NT2/D1 (cell line): ENCODE data around the gene ASIC1.
A peak's percentile ranks its signal among the peaks of the same experiment; 100 is the strongest.

Experiments used
- DNase-seq: peaks from one replicate; pipeline ENCODE4 v3.0.0-alpha.2; 2011; ENCODE audit warnings: low read depth, low spot score
- H3K27me3 ChIP-seq: 2 replicates; pipeline ENCODE4 v1.6.0; 2011; ENCODE audit warnings: mild to moderate bottlenecking; ENCODE audit not compliant: insufficient read length, insufficient read depth
- H3K36me3 ChIP-seq: 2 replicates; pipeline ENCODE4 v1.6.1; 2011; ENCODE audit warnings: mild to moderate bottlenecking, low read length, mixed read lengths; ENCODE audit not compliant: insufficient read depth, insufficient read length
- H3K4me1 ChIP-seq: 2 replicates; pipeline ENCODE4 v1.5.1; 2011; ENCODE audit not compliant: insufficient read depth, insufficient read length
- H3K4me3 ChIP-seq: 2 replicates; pipeline ENCODE4 v1.5.1; 2011; ENCODE audit warnings: low read depth; ENCODE audit not compliant: insufficient read length
- H3K9ac ChIP-seq: 2 replicates; pipeline ENCODE4 v1.6.0; 2011; ENCODE audit warnings: low read depth; ENCODE audit not compliant: insufficient read length
- H3K9me3 ChIP-seq: 2 replicates; pipeline ENCODE4 v1.5.1; 2011; ENCODE audit warnings: mild to moderate bottlenecking, low read length; ENCODE audit not compliant: insufficient read depth
- SUZ12 ChIP-seq: IDR thresholded peaks from 2 replicates; pipeline ENCODE4 v1.6.1; 2011; ENCODE audit not compliant: insufficient read length, insufficient read depth; ENCODE audit errors: extremely low read depth
- YY1 ChIP-seq: IDR thresholded peaks from 2 replicates; pipeline ENCODE4 v1.6.1; 2011; ENCODE audit not compliant: insufficient read length, insufficient read depth
- ZNF274 ChIP-seq: IDR thresholded peaks from 2 replicates; pipeline ENCODE4 v1.6.1; 2011; ENCODE audit warnings: mild to moderate bottlenecking, low read depth, low read length

ASIC1 gene

GRCh38 chr12:50073206-50073605 lies 15.8 kb downstream of the ASIC1 start:
- H3K4me1 ChIP-seq: peaks cover 36% of the 10 kb centered on the region
- no peak overlapping the region for H3K9ac ChIP-seq
- TF ChIP-seq YY1 (no peak), SUZ12 (no peak), ZNF274 (no peak)
- no peaks in the 10 kb centered on the region for H3K9me3 ChIP-seq
- no peak overlapping the region for H3K4me3 ChIP-seq
- DNase-seq: no peak
- no peaks in the 10 kb centered on the region for H3K27me3 ChIP-seq
- H3K36me3 ChIP-seq: no peaks in the 10 kb centered on the region

- no peaks in the 10 kb centered on the region for H3K36me3 ChIP-seq
- no peaks in the 10 kb centered on the region for H3K9me3 ChIP-seq
- TF ChIP-seq SUZ12 (no peak), YY1 (no peak), ZNF274 (no peak)
- H3K4me3 ChIP-seq: no peak overlapping the region
- H3K9ac ChIP-seq: no peak overlapping the region
- DNase-seq: no peak
- no peaks in the 10 kb centered on the region for H3K27me3 ChIP-seq
- peaks cover 36% of the 10 kb centered on the region for H3K4me1 ChIP-seq
These were observed 16.3 kb downstream of the ASIC1 start for GRCh38 chr12:50073712-50074111.

DNA sequence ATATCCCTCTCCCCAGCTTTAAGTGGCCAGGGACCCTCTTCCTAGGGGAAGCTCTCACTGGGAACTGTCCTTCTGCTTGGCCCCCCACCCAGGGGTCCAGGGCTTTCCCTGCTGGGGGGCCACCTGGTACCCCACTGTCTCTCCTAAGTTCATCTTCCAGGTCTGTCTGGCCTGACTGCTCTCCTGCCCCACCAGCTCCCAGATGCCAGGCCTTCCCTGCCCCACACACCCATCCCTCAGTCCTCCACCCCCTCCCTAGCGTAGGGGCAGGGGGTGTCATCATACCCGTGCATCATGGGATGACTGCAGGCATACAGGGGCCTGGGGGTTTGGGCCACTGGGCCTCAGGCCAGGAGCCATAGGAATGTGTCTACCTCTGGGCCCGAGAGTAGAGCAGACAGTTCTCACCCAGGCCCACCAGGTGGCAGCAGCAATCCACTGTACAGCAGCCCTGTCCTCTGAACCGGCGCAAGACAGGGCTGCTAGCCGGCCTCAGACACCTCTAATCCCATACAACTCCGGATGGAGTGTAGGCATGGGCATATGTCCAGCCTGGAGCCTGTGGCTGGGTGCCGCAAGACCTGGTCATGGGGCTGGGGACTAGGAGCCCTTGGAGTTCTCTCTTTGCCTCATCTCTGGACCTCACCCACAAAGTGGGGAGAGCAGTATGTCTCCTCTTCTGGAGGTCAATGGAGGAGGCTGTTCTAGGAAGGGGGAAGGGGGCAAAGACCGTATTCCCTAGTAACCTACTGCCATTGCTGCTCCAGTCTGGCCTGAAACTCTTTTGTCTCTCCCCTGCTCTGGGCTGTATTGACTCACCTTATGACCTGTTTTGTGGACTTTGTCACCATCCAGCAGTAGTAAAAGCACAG lies 17.8 kb downstream of the ASIC1 start:
- Histone ChIP-seq H3K36me3 (no peaks in the 10 kb centered on the region), H3K27me3 (no peaks in the 10 kb centered on the region), H3K9me3 (no peaks in the 10 kb centered on the region), H3K9ac (peak overlapping the region; percentile 45), H3K4me3 (no peak overlapping the region), H3K4me1 (peaks cover 36% of the 10 kb centered on the region)
- DNase-seq: peak; percentile 83
- TF ChIP-seq YY1: no peak
- TF ChIP-seq ZNF274: no peak
- no peak for TF ChIP-seq SUZ12

GRCh38 chr12:50075808-50076170 lies 18.4 kb downstream of the ASIC1 start:
- Histone ChIP-seq H3K27me3 (no peaks in the 10 kb centered on the region), H3K36me3 (no peaks in the 10 kb centered on the region), H3K4me1 (peaks cover 33% of the 10 kb centered on the region), H3K9me3 (no peaks in the 10 kb centered on the region), H3K4me3 (no peak overlapping the region), H3K9ac (no peak overlapping the region)
- no peak for TF ChIP-seq ZNF274
- no peak for TF ChIP-seq SUZ12
- no peak for TF ChIP-seq YY1
- DNase-seq: no peak

DNA sequence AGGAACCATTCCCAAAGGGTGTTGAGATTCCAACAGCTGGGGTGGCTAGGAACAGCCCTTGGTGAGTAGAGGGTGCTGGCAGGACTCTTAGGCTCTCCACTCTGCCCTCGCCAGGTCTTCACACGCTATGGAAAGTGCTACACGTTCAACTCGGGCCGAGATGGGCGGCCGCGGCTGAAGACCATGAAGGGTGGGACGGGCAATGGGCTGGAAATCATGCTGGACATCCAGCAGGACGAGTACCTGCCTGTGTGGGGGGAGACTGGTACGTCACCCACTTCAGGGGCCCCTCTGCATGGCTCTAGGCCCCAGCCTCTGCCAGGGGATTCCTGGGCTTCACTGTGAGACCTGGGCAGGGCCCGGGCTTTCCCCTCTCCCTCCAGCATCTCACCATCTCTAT lies 19.7 kb downstream of the ASIC1 start:
- TF ChIP-seq SUZ12 (no peak), YY1 (no peak), ZNF274 (no peak)
- Histone ChIP-seq H3K9me3 (no peaks in the 10 kb centered on the region), H3K4me3 (no peak overlapping the region), H3K36me3 (no peaks in the 10 kb centered on the region), H3K9ac (no peak overlapping the region), H3K4me1 (peaks cover 26% of the 10 kb centered on the region), H3K27me3 (no peaks in the 10 kb centered on the region)
- DNase-seq: no peak

DNA sequence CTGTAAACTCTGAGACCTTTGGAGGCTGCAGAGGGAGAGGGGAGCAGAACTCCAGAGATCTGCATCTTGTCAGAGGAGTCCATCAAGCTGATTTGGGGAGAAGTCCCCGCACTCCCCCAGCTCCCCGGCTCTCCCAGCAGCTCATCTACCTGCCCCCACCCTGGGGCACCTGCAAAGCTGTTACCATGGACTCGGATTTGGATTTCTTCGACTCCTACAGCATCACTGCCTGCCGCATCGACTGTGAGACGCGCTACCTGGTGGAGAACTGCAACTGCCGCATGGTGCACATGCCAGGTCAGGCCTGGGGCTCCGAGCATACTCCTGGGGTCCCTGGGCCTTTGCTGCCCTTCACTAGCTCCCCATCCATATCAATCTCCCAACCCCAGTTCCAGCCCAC lies 20.9 kb downstream of the ASIC1 start:
- H3K36me3 ChIP-seq: no peaks in the 10 kb centered on the region
- no peak for DNase-seq
- no peak overlapping the region for H3K9ac ChIP-seq
- H3K9me3 ChIP-seq: no peaks in the 10 kb centered on the region
- no peaks in the 10 kb centered on the region for H3K27me3 ChIP-seq
- H3K4me1 ChIP-seq: peaks cover 18% of the 10 kb centered on the region
- TF ChIP-seq SUZ12 (no peak), ZNF274 (no peak), YY1 (no peak)
- no peak overlapping the region for H3K4me3 ChIP-seq

DNA sequence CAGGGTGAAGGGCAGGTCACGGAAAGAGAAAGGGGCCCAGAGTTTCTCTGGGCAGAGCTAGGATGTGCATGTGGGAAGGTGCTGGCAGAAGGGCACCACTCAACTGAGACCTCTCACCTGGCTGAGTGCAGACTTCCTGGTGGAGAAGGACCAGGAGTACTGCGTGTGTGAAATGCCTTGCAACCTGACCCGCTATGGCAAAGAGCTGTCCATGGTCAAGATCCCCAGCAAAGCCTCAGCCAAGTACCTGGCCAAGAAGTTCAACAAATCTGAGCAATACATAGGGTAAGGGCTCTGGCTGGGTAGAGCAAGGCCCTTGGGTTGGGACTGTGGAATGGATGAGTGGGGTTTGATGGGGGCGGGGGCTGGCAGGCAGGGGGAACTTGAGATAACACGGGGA lies 22.4 kb downstream of the ASIC1 start:
- H3K4me3 ChIP-seq: no peak overlapping the region
- TF ChIP-seq YY1: no peak
- TF ChIP-seq SUZ12: no peak
- no peak for TF ChIP-seq ZNF274
- no peak for DNase-seq
- no peaks in the 10 kb centered on the region for H3K36me3 ChIP-seq
- no peaks in the 10 kb centered on the region for H3K27me3 ChIP-seq
- no peak overlapping the region for H3K9ac ChIP-seq
- peaks cover 10% of the 10 kb centered on the region for H3K4me1 ChIP-seq
- H3K9me3 ChIP-seq: no peaks in the 10 kb centered on the region
